Smooth muscle cell (in vitro differentiated cells): Measurements from ENCODE around the gene GSN. TPM values are rescaled to one million over a fixed set of nuclear protein-coding genes. Genes with fewer than 3 reads are reported as not detected.

Experiments used
- DNase-seq: peaks from one replicate; lab custom pipeline; 2025; ENCODE audit not compliant: unreplicated experiment; lab: John Stamatoyannopoulos, UW
- H2AFZ ChIP-seq: fragments of 200-600 bp; sonication (generic); 2 replicates; pipeline ENCODE4 v1.6.0; 2016; ENCODE audit warnings: antibody characterized with exemption, low read depth, mild to moderate bottlenecking
- H3F3A ChIP-seq: fragments of 200-600 bp; sonication (generic); 2 replicates; pipeline ENCODE4 v1.6.0; 2017; ENCODE audit warnings: antibody characterized with exemption, low read depth
- H3K27ac ChIP-seq: fragments of 200-600 bp; sonication (generic); 2 replicates; pipeline ENCODE4 v1.5.1; 2016; ENCODE audit warnings: low read depth, mild to moderate bottlenecking
- H3K27me3 ChIP-seq: fragments of 200-600 bp; sonication (generic); 2 replicates; pipeline ENCODE4 v1.6.1; 2016; ENCODE audit warnings: low read depth, mild to moderate bottlenecking
- H3K36me3 ChIP-seq: fragments of 200-600 bp; sonication (generic); 2 replicates; pipeline ENCODE4 v1.5.1; 2016; ENCODE audit warnings: low read depth
- H3K4me1 ChIP-seq: fragments of 200-600 bp; sonication (generic); 2 replicates; pipeline ENCODE4 v1.5.1; 2016; ENCODE audit warnings: low read depth
- H3K4me2 ChIP-seq: fragments of 200-600 bp; sonication (generic); 2 replicates; pipeline ENCODE4 v1.6.0; 2016; ENCODE audit warnings: mild to moderate bottlenecking
- H3K4me3 ChIP-seq: fragments of 200-600 bp; sonication (generic); 2 replicates; pipeline ENCODE4 v1.5.1; 2016; ENCODE audit warnings: mild to moderate bottlenecking
- H3K79me2 ChIP-seq: fragments of 200-600 bp; sonication (generic); 2 replicates; pipeline ENCODE4 v1.6.0; 2016; ENCODE audit warnings: low read depth, mild to moderate bottlenecking
- H3K9ac ChIP-seq: fragments of 200-600 bp; sonication (generic); 2 replicates; pipeline ENCODE4 v1.6.0; 2016; ENCODE audit warnings: low read depth
- H3K9me3 ChIP-seq: fragments of 200-600 bp; sonication (generic); replicated peaks from 2 replicates; pipeline ENCODE4 v1.5.1; 2016; ENCODE audit warnings: low read depth
- H4K20me1 ChIP-seq: fragments of 200-600 bp; sonication (generic); 2 replicates; pipeline ENCODE4 v1.6.0; 2016; ENCODE audit warnings: low read depth
- CTCF ChIP-seq: fragments of 200-600 bp; sonication (generic); IDR thresholded peaks from 2 replicates; pipeline ENCODE4 v1.5.1; 2017; ENCODE audit warnings: borderline replicate concordance, mild to moderate bottlenecking, antibody characterized with exemption; ENCODE audit not compliant: insufficient read depth, poor library complexity, severe bottlenecking
- WGBS: methylation state at CpG from one replicate; pipeline ENCODE4 v1.1.7; 2016; ENCODE audit warnings: low lambda C conversion rate; 5-methylcytosine and 5-hydroxymethylcytosine counted together
- polyA plus RNA-seq: library from polyadenylated mRNA; unstranded; fragments of >200 nt; fragmentation: Nextera tagmentation; extraction: Ambion mirVana; gene quantifications from 2 replicates; pipeline ENCODE4 v1.2.1, GENCODE V29; 2016
- total RNA-seq: library from RNA; depleted of rRNA; stranded (reverse); fragments of >200 nt; gene quantifications from 2 replicates; pipeline ENCODE4 v1.2.3, GENCODE V29; 2014

The GSN gene
- total and polyA plus RNA-seq, 2 experiments from 2014 or later: 337 to 685 TPM

- Histone ChIP-seq H3K79me2 (no peaks in the 10 kb centered on the region), H3K4me1 (no peaks in the 10 kb centered on the region), H3K27ac (no peak overlapping the region), H3K4me3 (no peak overlapping the region), H3K9me3 (no peaks in the 10 kb centered on the region), H3K4me2 (no peak overlapping the region), H3F3A (peaks cover 3% of the 10 kb centered on the region), H2AFZ (no peak overlapping the region), H3K27me3 (no peaks in the 10 kb centered on the region), H3K36me3 (peaks cover 15% of the 10 kb centered on the region), H3K9ac (no peak overlapping the region), H4K20me1 (peaks cover 45% of the 10 kb centered on the region)
- DNase-seq: no peak
- TF ChIP-seq CTCF: no peak
- 94% methylated on average over 2 of the region's 2 CpGs for WGBS
Measured at GRCh38 chr9:121307976-121308375, 40.0 kb downstream of the GSN start.

GRCh38 chr9:121308765-121309164 lies 40.8 kb downstream of the GSN start:
- no peak overlapping the region for H3K4me3 ChIP-seq
- H3F3A ChIP-seq: peaks cover 3% of the 10 kb centered on the region
- H3K9me3 ChIP-seq: no peaks in the 10 kb centered on the region
- no peaks in the 10 kb centered on the region for H3K79me2 ChIP-seq
- no peak overlapping the region for H3K4me2 ChIP-seq
- H4K20me1 ChIP-seq: peaks cover 37% of the 10 kb centered on the region
- H3K27me3 ChIP-seq: no peaks in the 10 kb centered on the region
- no peak overlapping the region for H3K27ac ChIP-seq
- no peaks in the 10 kb centered on the region for H3K4me1 ChIP-seq
- no peak for TF ChIP-seq CTCF
- peaks cover 12% of the 10 kb centered on the region for H3K36me3 ChIP-seq
- no peak overlapping the region for H3K9ac ChIP-seq
- WGBS: 96% methylated on average over 13 of the region's 13 CpGs
- no peak overlapping the region for H2AFZ ChIP-seq
- no peak for DNase-seq

GRCh38 chr9:121309171-121309570 lies 41.2 kb downstream of the GSN start:
- no peak for DNase-seq

More at GRCh38 chr9:121309171-121309570, 41.2 kb downstream of the GSN start:
- no peak for TF ChIP-seq CTCF
- H3K79me2 ChIP-seq: no peaks in the 10 kb centered on the region
- peaks cover 3% of the 10 kb centered on the region for H3F3A ChIP-seq
- H3K9ac ChIP-seq: no peak overlapping the region
- peaks cover 12% of the 10 kb centered on the region for H3K36me3 ChIP-seq
- H3K9me3 ChIP-seq: no peaks in the 10 kb centered on the region
- H3K4me3 ChIP-seq: no peak overlapping the region
- H2AFZ ChIP-seq: no peak overlapping the region
- no peak overlapping the region for H3K4me2 ChIP-seq
- H3K27ac ChIP-seq: no peak overlapping the region
- no peaks in the 10 kb centered on the region for H3K27me3 ChIP-seq
- 98% methylated on average over 6 of the region's 6 CpGs for WGBS
- H3K4me1 ChIP-seq: no peaks in the 10 kb centered on the region
- H4K20me1 ChIP-seq: peaks cover 33% of the 10 kb centered on the region
